SJCRH30 (cell line): ENCODE measurements around the gene SOX8. TPM values are rescaled to one million over a fixed set of nuclear protein-coding genes. Genes with fewer than 3 reads are reported as not detected.

Experiments
- DNase-seq, 2 experiments: peaks; one replicate each; pipeline ENCODE4 v3.0.0-alpha.2; 2015 to 2020
- H3K27ac ChIP-seq: fragments of 250-450 bp; sonication (Bioruptor Pico); 2 replicates; pipeline ENCODE4 v1.5.1; 2020; ENCODE audit warnings: mild to moderate bottlenecking, moderate library complexity
- H3K27me3 ChIP-seq: fragments of 250-450 bp; sonication (Bioruptor Pico); 2 replicates; pipeline ENCODE4 v1.5.1; 2020; ENCODE audit warnings: mild to moderate bottlenecking, moderate library complexity
- H3K36me3 ChIP-seq: fragments of 250-450 bp; sonication (Bioruptor Pico); 2 replicates; pipeline ENCODE4 v1.5.1; 2020; ENCODE audit warnings: mild to moderate bottlenecking, moderate library complexity
- H3K4me1 ChIP-seq: fragments of 250-450 bp; sonication (Bioruptor Pico); 2 replicates; pipeline ENCODE4 v1.5.1; 2020; ENCODE audit warnings: mild to moderate bottlenecking, moderate library complexity
- H3K4me3 ChIP-seq: fragments of 250-450 bp; sonication (Bioruptor Pico); 2 replicates; pipeline ENCODE4 v1.5.1; 2020; ENCODE audit warnings: mild to moderate bottlenecking, moderate library complexity
- H3K9me3 ChIP-seq: fragments of 250-450 bp; sonication (Bioruptor Pico); replicated peaks from 2 replicates; pipeline ENCODE4 v1.5.1; 2020; ENCODE audit warnings: mild to moderate bottlenecking, moderate library complexity
- total RNA-seq: library from RNA; depleted of rRNA; stranded (reverse); fragments of >200 nt; shearing (Covaris generic); gene quantifications from 2 replicates; pipeline ENCODE4 v1.2.3, GENCODE V29; 2014

Gene SOX8
- total RNA-seq, 1 experiment from 2014 or later = 144 TPM

DNA sequence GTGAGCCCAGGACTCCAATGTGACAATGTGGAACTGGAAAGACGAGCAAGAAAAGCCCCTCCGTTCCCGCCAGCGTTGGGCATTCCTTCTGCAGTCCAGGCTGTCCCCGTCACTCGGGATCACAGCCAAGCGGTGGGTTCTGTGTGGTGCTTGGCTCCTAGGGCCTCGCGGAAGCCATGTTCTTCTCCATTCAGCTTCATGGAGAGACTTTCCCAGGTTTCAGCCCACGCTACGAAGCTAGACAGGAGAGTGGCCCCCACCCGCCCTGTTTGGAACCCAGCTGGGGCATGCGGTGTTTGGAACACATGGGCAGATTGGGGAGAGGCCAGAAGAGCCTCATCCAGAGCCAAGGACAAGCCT is 16.6 kb upstream of the SOX8 start:
- no peaks in the 10 kb centered on the region; the same call in 1 of the 2 replicates for H3K4me1 ChIP-seq
- H3K36me3 ChIP-seq = 0 out of 2 replicates have a peak, but pooled peaks cover 2% of the 10 kb centered on the region
- no peaks in the 10 kb centered on the region for H3K27me3 ChIP-seq
- H3K27ac ChIP-seq = no peak overlapping the region
- DNase-seq = no peak
- H3K9me3 ChIP-seq = peaks cover 9% of the 10 kb centered on the region
- H3K4me3 ChIP-seq = no peak overlapping the region

DNA sequence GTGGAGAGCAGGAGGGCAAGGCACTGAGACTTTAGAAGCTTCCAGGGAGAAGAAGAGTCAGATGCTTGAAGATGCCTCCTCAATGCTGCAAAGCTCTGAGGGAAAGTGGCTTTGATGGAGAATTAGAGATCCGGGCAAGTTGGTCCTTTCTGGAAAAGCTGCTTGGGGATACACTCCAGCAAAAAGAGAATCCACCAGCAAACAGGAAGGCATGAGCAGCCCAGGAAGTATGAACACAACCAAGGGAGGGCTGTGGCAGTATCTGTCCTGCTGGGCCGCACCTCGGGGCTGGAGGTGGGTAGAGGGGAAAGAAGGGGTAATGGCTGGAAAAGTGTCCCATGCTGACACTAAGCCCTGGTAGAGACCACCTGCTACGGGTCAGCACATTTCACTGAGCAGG is 16.1 kb upstream of the SOX8 start:
- Histone ChIP-seq H3K36me3 (0 out of 2 replicates have a peak, but pooled peaks cover 2% of the 10 kb centered on the region), H3K27me3 (no peaks in the 10 kb centered on the region), H3K4me1 (no peaks in the 10 kb centered on the region; the same call in 1 of the 2 replicates), H3K9me3 (peaks cover 9% of the 10 kb centered on the region), H3K27ac (no peak overlapping the region), H3K4me3 (no peak overlapping the region)
- no peak for DNase-seq

DNA sequence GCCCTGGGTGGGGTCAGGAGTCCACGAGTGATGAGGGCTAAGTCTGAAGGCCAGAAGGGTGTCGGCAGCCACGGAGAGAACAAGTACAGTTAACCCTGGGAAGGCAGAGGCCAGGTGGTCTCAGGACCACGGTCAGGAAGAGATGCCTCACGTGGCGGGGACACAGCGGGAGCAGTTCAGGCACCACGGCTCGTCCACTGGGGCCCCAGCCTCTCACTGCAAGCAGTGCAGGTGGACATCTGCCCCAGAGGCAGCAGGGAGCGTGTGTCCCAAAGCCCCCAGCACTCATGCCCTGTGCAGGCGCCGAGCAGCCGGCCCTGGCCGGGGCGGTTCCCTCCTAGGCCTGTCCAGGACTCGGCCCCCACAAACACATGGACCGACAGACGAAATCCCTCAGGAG is 15.5 kb upstream of the SOX8 start:
- Histone ChIP-seq H3K4me3 (no peak overlapping the region), H3K4me1 (no peaks in the 10 kb centered on the region; the same call in 1 of the 2 replicates), H3K36me3 (0 out of 2 replicates have a peak, but pooled peaks cover 2% of the 10 kb centered on the region), H3K27ac (no peak overlapping the region), H3K9me3 (peaks cover 9% of the 10 kb centered on the region), H3K27me3 (no peaks in the 10 kb centered on the region)
- DNase-seq = no peak

DNA sequence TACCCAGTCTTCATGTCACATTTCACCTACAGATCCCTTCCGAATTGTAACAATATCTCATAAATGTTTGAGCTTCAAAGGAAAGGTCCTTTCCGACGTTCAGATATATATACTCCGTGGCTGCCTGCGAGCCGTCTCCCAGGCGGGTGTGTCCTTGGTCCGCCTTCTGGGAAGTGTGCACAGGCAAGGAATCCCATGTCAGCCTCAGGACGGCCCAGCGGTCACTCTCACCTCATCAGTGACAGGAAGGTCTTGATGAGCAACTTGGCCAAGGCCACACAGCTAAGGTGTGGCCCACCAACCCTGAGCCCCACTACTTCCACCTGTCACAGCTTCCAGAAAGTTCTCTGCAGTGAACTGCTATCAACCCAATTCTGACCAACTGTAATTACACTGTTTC is 15.1 kb upstream of the SOX8 start:
- Histone ChIP-seq H3K9me3 (peaks cover 9% of the 10 kb centered on the region), H3K4me1 (no peaks in the 10 kb centered on the region; the same call in 1 of the 2 replicates), H3K27ac (no peak overlapping the region), H3K4me3 (no peak overlapping the region), H3K27me3 (no peaks in the 10 kb centered on the region), H3K36me3 (0 out of 2 replicates have a peak, but pooled peaks cover 2% of the 10 kb centered on the region)
- DNase-seq = no peak

DNA sequence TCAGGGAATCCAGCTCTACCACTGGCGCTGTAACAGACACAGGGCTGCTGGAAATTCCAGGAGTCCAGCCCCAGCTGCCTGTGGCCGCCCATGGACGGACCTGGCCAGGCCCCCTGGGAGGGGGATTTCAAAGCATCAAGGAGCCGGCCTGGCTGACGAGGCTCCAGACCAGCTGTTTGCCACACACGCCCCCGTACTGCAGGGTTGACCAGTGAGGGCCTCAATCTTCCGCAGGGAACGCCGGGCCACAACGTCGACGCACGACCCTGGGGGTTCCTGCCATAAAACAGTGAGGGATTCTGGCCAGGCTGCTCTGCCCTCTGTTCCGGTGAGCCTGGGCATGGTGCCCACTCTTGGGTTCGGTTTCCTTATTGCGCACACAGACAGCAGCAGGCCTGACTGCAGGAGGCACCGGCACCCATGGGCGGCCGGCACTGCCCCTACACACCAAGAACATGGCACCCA is 14.5 kb upstream of the SOX8 start:
- Histone ChIP-seq H3K9me3 (peaks cover 9% of the 10 kb centered on the region), H3K27ac (no peak overlapping the region), H3K4me1 (peaks cover 3% of the 10 kb centered on the region; the same call in 1 of the 2 replicates), H3K4me3 (no peak overlapping the region), H3K36me3 (0 out of 2 replicates have a peak, but pooled peaks cover 2% of the 10 kb centered on the region), H3K27me3 (no peaks in the 10 kb centered on the region)
- no peak for DNase-seq

DNA sequence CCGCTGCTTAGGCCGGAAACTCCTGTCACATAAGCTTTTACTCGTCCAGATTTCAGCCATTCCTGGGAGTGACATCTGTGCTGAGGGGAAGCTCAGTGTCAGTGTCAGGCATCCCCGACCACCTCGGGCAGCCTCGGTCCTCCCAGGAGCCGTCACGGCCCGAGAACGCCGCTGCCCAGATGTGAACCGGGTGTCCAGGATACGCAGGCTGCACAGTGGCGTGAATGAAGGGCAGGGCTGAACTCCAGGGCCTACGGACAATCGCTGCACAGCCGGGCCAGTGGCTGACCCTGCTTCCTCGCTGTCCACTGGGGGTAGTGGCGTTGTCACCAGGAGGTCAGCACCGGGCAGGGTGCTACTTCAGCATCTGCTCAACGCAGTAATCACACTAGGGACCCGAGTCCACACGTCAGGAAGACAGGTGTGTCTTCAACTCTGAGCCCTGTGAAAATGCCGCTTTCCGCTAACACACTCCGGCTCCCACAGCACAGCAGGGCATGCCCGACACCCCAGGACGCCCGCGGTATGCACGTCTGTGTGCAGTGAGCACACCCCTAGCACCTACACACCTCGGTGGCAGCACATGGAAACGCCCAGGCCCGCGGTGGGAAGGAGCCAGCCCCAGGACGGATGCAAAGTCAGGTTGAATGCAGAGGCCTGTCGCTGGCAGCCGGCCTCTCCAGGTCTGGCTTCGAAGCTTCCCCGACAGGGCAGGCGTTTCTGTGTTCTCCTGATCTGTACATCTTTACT is 13.8 kb upstream of the SOX8 start:
- peaks cover 9% of the 10 kb centered on the region; the same call in 1 of the 2 replicates for H3K4me1 ChIP-seq
- peaks cover 9% of the 10 kb centered on the region for H3K9me3 ChIP-seq
- DNase-seq = no peak
- H3K27me3 ChIP-seq = no peaks in the 10 kb centered on the region
- H3K27ac ChIP-seq = no peak overlapping the region
- H3K36me3 ChIP-seq = 0 out of 2 replicates have a peak, but pooled peaks cover 2% of the 10 kb centered on the region
- H3K4me3 ChIP-seq = no peak overlapping the region

DNA sequence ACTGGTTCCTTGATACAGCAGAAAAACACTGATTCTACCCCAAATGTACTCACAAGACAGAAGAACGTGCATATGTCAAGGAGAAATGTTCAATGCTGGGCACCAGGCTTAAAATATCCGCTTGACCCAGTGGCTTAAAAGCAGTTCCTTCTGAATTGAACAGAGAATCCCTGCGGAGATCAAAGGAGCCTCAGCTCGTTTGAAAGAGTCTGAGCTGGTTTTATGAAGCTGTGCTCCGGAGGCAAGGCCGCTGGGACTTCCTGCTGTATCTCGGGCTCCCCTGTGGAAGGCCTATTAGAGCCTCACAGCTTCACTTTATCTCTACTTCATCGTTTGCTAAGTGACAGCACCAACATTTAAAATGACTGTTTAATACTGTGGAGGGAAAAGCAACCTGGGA is 12.9 kb upstream of the SOX8 start:
- no peak overlapping the region for H3K27ac ChIP-seq
- no peaks in the 10 kb centered on the region for H3K27me3 ChIP-seq
- peaks cover 18% of the 10 kb centered on the region for H3K4me1 ChIP-seq
- 0 out of 2 replicates have a peak, but pooled peaks cover 2% of the 10 kb centered on the region for H3K36me3 ChIP-seq
- DNase-seq = no peak
- no peak overlapping the region for H3K4me3 ChIP-seq
- peaks cover 9% of the 10 kb centered on the region for H3K9me3 ChIP-seq

DNA sequence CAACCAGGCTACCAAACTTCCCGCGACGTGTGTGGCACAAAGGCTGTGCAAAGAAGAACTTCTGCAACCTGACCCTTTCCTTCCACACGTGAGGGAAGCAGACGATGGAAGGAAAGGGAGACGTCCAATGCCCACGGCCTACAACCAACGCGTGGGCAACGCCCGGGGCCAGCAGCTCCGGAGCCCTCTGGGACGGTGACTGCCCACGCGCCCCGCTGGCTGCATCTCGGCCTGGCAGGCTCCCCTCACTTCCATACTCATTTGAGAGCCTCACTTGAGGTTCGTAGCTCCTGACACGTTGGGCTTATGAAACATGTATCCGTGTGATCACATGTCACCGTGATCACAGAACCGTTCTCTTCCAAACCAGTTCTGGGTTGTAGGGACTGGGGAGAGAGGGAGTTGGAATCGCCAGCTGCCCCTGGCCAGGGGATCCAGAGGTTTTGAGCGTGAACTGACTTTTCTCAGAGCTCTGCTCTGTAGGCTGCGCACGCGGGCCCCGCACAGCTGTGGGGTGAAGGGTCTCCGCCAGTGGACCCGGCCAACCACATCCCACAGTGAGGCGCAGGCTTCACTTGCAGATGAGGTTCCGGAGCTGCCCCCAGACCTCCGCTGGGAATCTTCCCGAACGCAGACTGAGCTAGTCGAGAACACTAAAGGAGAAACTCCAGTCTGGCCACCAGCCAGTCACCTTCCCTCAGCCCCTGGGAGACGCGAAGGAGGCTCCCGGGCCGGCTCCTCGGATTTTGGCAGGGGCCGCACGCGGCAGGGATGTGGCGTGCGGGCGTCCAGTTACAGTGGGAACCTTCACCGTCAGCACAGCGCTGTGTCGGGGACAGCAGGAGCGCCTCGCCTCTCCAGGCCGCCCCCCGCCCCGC is 11.8 kb upstream of the SOX8 start:
- Histone ChIP-seq H3K27ac (peak overlapping the region; percentile 67), H3K36me3 (0 out of 2 replicates have a peak, but pooled peaks cover 2% of the 10 kb centered on the region), H3K9me3 (peaks cover 9% of the 10 kb centered on the region), H3K4me1 (peaks cover 29% of the 10 kb centered on the region), H3K27me3 (no peaks in the 10 kb centered on the region), H3K4me3 (peak overlapping the region; percentile 73)
- peak in 1 of 2 experiments; percentile 56 for DNase-seq

DNA sequence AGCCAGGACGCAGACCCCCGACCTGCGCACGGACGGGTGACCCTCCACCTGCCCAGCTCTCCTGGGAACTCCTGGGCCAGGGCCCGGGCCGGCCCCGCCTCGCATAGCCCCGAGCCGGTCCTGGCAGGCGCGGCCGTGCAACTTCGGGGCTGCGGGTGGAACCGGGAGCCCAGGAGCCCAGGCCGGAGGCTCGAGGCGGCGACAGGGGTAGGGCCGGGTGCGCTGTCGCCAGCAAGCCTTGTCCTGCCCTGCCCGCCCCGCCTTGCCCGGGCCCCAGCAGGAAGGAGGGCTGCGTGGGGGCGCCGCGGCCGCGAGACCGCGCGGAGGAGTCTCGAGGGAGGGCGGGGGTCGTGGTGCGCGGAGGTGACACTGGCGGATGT is 11.2 kb upstream of the SOX8 start:
- H3K27ac ChIP-seq = peak overlapping the region; percentile 67
- peaks cover 35% of the 10 kb centered on the region for H3K4me1 ChIP-seq

DNA sequence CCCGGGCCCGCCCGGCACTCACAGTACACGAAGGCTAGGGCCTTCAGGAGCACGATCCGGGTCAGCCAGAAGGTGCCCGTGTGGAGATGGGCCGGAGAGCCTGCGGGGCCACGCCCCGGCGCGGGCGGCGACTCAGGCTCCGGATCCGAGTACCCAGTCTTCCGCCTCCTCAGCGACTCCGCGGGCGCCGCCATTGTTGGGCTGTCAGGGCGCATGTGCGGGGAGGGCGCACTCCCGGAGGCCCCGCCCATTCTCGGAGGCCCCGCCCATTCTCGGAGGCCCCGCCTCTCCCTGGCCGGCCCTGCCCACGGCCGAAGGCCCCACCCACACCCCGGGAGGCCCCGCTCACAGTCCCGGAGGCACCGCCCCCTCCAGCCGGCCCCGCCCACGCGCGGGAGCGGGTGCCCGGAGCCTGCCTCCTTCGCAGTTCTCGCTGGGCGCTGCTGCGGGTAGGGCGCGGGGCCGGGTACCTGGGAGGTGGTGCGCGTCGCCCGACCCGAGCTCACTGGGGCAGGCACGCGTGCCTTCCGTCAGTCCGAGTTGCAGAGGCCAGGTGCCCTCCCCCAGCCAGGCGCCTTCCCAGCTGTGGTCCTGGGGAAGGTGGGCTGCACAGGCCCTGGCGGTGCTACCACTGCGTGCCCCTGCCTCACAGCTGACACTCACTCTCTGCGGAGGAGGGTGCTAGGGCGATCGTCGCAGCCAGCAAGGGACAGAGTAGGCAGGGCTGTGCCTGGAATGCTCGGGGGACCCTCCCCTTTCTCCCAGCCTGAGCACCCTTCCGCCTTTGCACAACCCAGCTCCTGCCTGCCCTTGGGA is 10.6 kb upstream of the SOX8 start, which contains the start of gene LMF1:
LMF1 (minus strand) TSS at position 219 of the 816 bp plus-strand sequence; CDS start at position 215, 4 bp downstream.
- H3K9me3 ChIP-seq = peaks cover 4% of the 10 kb centered on the region
- no peaks in the 10 kb centered on the region for H3K27me3 ChIP-seq
- H3K4me1 ChIP-seq = peaks cover 41% of the 10 kb centered on the region
- peak within 1 kb of the TSS; percentile 73 for H3K4me3 ChIP-seq
- H3K27ac ChIP-seq = peak within 1 kb of the TSS; percentile 67
- peak; percentile 87 to 90 for DNase-seq
- H3K36me3 ChIP-seq = peaks cover 6% of the 10 kb centered on the region; the same call in 1 of the 2 replicates

More for the DNA sequence above, 11.2 kb upstream of the SOX8 start:
- H3K9me3 ChIP-seq = peaks cover 9% of the 10 kb centered on the region
- no peak for DNase-seq
- 0 out of 2 replicates have a peak, but pooled peaks cover 3% of the 10 kb centered on the region for H3K36me3 ChIP-seq
- H3K27me3 ChIP-seq = no peaks in the 10 kb centered on the region
- H3K4me3 ChIP-seq = peak overlapping the region; percentile 73

DNA sequence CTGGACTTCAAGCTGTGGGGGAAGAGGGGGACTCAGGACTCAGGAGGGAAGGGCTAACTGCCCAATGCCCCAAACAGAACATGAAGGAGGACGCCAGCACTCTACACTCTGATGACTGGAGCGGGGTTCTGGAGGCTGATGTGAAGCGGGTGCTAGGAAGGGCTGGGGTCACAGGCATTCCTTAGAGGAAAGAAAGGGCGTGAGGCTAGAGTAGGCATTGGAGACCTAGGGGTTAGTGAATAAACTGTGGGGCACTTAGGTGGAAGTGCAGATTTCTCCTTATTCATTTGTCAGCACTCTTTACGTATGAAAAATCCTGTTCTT is 10.0 kb upstream of the SOX8 start:
- no peak for DNase-seq
- peaks cover 46% of the 10 kb centered on the region for H3K4me1 ChIP-seq
- H3K27me3 ChIP-seq = no peaks in the 10 kb centered on the region
- H3K27ac ChIP-seq = no peak overlapping the region
- peaks cover 4% of the 10 kb centered on the region; the same call in 1 of the 2 replicates for H3K36me3 ChIP-seq
- H3K9me3 ChIP-seq = peaks cover 3% of the 10 kb centered on the region; the same call in 1 of the 2 replicates
- no peak overlapping the region for H3K4me3 ChIP-seq

DNA sequence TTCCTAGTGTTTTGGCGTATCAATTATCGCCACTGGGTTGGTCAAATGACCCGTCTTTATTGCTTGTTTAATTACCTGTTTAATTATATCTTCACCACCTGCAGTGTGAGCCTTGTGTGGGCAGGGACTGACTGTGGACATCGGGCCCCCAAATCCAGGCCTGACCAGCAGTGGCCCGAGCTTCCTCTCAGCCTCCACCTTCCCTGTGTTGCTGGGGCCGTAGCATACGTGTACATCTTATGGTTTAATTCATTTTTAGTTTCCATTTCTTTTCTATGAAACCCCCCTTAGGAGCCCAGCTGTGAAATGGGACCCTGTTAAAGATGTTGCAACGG is 9.6 kb upstream of the SOX8 start:
- H3K4me3 ChIP-seq = no peak overlapping the region
- no peaks in the 10 kb centered on the region for H3K27me3 ChIP-seq
- H3K9me3 ChIP-seq = no peaks in the 10 kb centered on the region; the same call in 1 of the 2 replicates
- H3K36me3 ChIP-seq = peaks cover 4% of the 10 kb centered on the region; the same call in 1 of the 2 replicates
- H3K27ac ChIP-seq = no peak overlapping the region
- no peak for DNase-seq
- peaks cover 51% of the 10 kb centered on the region for H3K4me1 ChIP-seq

DNA sequence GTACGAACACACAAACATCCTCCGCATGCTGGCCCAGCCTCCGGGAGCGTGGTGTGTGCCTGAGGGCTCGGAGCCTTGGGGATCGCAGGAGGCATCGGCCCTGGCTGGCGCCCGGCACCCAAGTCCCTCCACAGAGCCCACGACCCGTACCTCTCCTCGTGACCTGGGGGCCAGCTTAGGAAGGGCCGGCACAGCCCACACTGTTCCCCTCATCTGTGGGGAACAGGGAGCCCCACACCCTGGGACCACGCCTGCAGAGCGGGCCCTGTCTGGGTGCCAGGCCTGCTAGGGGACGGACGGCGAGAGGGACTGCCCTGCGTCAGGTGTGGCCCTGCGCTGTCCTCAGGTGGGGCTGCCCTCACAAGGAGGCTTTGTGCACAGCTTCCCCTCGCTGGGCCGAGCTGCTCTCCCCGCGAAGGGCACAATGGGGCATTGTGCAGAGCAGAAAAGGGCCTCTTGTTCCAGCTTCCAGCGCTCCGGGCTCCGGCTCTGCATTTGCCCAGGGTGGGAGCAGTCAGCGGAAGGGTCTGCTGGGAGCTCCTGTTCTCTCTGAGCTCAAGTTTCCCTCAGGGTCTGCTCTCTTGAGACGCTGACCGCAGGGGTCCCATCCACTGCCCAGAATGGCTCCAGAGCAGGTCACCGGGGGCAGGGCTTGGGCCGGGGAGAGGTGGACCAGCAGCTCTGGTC is 9.1 kb upstream of the SOX8 start:
- Histone ChIP-seq H3K9me3 (no peaks in the 10 kb centered on the region), H3K4me3 (no peak overlapping the region), H3K27me3 (no peaks in the 10 kb centered on the region), H3K36me3 (peaks cover 4% of the 10 kb centered on the region; the same call in 1 of the 2 replicates), H3K27ac (no peak overlapping the region), H3K4me1 (peaks cover 56% of the 10 kb centered on the region)
- DNase-seq = peak; percentile 76 to 84
